Embryonic facial prominence (tissue), 1 donor: ENCODE measurements around the gene ZNF598.
"Not testable (repeated sequence)": the region's sequence is repeated elsewhere in the genome, so short reads cannot be mapped to it uniquely, and the experiment has no call there.

Source experiments
- DNase-seq: peaks from one replicate; pipeline ENCODE4 v3.0.0-alpha.2; 2016; ENCODE audit errors: extremely low spot score

Gene ZNF598

DNA sequence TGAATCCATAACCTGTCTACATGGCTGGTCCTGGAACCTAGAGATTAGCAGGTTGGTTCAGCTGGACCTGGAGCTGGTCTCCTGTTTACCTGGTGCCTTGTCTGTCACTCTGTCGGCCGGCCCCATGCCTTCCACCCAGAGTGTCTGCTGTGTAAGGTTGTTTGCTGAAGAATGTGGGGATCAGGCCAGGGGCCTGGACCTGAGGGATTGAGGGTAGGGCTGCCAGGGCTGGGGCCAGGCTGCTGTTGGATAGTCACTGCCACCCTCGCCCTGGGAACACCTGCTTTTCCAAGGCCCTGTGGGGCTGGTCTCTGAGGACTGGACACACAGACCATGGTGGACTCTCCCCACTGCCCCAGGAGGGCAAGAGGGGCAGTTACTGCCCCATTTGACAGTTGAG lies 18.5 kb upstream of the ZNF598 start:
- no peak for DNase-seq

DNA sequence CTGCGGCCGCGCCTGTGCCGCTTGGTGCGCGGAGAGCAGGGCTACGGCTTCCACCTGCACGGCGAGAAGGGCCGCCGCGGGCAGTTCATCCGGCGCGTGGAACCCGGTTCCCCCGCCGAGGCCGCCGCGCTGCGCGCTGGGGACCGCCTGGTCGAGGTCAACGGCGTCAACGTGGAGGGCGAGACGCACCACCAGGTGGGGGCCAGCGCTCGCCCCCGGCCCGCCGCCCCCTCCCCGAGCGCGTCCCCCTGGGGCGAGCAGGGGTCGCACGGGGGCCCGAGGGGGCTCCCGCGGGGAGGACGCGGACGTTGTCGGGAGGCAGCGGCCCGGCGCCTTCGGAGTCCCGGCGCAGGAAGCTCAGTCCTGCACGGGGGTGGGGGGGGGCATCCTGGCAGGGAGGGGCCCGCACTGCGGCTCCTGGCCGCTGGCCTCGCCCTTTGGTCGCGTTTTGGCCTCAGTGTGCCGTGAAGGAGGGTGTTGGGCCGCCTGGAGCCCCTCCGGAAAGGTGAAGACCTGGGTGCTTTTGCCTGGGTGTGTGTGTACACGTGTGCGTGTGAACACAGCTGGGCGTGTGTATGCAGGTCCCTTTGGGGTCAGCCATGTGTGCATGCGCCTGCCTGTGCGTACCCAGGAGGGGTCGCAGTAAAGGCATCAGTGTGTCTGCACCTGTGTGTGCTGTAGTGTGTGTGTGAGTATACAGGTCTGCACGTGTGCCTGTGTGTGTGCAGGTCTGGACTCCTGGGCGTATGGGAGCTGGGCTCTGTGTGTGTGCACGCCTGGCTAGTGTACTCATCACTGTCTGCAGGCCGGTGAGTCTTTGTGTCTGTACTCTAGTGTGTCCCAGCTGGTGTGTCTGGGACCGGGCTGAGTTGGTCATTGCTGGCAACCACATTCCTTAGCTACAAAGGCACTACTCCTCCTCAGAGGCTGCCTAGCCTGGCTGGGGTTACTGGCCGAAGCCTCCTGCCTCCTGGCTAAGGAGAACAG lies 17.7 kb upstream of the ZNF598 start:
- no peak for DNase-seq

DNA sequence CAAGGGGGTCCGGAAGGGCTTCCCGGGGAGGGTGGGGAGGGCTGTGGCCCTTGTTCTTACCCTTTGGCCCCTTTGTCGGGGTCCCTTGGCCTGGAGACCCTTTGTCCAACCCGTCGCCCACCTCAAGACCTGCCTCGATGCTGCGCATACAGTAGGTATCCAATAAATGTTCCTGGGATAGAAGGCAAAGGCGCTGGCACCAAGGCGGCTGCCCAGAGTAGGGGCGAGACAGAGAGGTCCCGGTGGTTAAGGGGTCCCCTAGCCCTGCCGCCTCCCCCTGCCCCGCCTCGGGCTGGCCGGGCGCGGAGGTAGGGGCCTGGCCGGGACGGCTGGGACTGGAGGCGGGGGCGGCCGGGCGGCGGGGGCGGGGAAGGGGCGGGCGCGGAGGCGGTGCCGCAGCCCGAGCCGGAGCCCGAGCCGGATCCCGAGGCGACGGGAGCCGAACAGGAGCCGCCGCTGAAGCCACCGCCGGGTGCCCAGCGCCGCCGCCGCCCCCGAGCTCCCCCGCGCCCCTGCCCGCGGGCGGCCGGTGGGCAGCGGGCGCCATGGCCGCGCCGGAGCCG lies 16.9 kb upstream of the ZNF598 start, which contains the start of gene NHERF2:
Gene NHERF2, plus strand, starts transcription at position 442 of the 563 bp plus-strand sequence. Its CDS starts 104 bp downstream, at position 546.
- no peak for DNase-seq

DNA sequence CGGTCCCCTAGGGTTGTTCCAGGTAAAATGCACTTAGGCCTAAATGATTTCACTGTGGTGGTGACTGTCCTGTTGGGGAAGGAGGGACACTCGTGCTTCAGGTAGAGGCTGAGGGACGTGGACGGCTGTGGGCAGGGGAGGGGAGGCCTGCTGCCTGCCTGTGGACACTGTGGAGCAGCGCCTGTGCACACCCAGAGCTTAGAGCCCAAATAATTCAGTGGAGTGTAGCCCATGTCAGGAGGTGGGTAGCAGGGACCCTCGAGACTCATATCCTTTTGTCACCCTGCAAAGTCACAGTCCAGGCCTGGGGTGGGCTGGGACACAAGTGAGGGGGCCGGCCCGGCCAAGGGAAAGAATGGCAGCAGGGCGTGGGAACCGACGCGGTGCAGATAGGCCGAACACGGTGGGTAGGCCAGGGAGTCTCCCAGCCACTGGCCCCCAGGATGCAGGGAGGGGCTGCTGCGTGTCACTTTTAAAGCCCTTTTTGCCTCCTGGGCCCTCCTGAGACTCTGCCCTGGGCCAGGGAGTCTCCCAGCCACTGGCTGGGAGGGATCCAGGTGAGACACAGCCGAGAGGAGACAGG lies 16.3 kb upstream of the ZNF598 start:
- no peak for DNase-seq

DNA sequence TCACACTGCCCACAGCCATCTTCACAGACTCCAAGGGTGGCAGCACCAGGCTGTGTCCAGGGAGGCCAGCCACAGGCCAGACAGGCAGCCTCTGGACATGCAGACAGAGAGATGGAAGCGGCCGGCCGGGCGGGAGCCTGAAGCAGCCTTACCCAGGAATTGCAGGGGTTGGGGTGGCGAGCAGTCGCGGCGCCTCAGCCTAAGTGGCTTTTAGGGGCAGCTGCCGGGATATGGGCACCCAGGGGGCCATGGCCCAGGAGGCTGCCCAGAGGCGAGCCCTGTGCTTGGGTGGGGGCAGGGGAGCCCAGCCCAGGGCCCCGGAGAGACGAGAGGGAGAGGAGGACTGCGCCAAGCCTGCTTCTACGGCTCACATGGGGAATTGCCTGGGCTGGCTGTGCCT lies 15.6 kb upstream of the ZNF598 start:
- no peak for DNase-seq

DNA sequence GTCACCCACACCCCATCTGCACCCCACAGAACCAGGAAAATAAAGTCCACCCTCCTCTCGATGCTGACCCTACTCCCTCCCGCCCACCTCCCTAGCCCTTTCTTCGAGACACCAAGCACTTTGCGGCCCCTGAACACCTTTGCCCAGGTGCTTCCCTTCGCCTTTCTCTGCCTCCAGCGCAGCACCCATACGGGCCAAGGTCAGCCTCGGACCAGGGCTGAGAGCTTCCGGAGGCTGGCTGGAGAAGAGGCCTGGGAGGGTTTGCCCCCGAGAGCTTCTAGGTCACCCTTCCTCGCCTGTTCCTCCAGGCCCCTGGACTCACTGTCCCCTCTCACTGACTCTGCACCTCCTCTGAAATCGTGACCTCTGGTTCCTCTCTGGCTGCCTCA lies 14.4 kb upstream of the ZNF598 start:
- no peak for DNase-seq

DNA sequence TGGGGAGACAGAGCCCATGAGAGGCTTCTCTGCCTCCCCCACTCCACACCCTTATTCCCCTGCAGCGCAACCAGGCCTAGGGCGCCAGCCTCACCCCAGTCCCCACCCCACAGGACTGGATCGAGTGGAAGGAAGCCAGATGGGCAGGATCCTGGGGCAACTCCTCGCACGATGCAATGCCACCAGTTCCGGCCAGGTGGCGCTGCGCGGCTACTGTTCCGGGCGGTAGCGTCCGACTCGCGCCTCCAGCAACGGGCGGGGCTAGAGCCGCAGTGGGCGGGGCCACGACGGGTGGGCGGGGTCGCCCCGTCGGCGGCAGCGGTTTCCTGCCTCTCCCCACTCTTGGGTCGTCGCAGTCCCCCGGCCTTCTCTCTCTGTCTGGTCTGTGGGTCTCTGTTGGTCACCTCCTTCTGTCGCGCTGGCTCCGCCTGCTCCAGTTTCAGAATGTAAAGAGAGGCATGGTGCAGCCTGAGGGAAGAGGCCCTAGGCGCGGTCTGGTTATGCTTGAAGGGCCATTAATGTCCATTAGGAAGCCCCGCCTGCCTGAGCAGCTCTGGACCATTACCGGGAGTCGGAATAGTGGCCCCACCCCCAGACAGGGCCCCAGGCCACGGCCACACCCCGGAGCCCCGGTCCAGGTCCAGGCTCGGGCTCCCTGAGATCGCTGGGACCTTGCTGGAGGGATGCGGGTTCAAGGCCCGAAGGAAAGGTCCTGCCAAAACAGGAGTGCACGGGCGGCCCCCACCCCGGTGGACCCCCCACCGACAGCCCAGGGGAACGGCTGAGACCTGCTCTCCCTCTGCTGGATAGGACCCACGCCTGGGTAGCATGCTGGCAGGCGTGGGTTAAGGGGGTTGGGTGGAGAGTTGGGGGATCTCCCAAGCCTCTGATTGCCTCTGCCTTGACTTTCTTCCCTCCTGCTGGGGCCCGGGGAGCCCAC lies 13.7 kb upstream of the ZNF598 start:
- no peak for DNase-seq

DNA sequence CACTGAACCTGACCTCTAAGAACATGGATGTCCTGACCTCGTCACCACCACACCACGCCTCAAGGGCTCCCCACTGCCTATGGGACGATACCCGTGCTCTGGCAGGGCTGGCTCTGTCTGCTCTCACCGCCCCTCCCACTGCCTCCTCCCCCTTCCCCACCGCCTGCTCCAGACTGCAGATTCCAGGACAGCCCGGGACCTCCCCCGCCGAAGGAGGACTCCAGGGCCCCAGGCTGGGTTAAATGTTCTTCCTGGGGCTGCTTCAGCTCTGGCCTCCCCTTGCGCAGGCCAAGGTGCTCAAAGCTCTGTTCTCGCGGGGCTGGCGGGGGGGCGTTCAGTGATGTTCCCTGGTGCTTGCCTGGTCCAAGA lies 13.1 kb upstream of the ZNF598 start:
- no peak for DNase-seq

DNA sequence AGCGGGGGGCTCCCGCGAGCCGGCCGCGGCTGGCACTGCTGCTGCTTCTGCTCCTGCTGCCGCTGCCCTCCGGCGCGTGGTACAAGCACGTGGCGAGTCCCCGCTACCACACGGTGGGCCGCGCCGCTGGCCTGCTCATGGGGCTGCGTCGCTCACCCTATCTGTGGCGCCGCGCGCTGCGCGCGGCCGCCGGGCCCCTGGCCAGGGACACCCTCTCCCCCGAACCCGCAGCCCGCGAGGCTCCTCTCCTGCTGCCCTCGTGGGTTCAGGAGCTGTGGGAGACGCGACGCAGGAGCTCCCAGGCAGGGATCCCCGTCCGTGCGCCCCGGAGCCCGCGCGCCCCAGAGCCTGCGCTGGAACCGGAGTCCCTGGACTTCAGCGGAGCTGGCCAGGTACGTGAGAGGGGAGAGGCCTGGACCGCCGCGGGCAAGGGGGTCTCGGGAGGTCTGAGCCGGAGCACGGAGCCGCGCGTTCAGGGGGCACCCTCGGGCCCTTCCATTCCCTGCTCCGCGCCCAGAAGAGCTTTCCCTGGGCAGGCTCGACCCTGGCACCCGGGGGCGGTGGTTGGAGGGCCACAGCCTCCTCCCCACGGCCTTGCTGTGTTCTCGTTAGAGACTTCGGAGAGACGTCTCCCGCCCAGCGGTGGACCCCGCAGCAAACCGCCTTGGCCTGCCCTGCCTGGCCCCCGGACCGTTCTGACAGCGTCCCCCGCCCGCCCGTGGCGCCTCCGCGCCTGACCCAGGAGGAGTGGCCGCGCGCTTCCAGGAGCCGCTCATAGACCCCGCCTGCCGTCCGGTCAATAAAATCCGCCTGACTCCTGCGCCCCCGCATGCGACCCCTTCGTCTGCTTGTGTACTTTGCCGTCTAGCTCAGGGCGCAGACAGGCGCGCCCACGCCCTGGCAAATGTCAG lies 10.6 kb upstream of the ZNF598 start:
- DNase-seq = no peak

DNA sequence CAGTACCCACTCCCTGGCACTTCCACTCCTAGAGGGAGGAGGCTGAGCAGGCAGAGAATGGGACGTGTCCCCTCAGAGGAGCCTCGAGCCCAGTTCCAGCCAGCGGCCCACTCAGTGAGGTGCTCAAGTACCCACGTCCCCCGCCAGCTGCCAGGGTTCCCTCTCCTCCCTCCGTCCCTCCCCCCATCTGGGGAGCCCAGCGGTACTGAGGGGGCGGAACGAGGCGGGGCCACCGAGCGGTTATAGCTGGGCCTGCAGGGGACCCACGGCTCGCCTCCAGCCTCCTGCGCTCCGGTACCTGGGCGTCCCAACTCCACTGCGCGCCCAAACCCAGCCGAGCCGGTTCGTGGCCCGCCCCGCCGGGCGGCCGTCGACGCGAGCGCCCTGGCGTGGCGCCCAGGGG lies 9.9 kb upstream of the ZNF598 start, which contains the start of gene NPW:
Gene NPW, plus strand, starts transcription at position 268 of the 403 bp plus-strand sequence.
- DNase-seq = no peak

DNA sequence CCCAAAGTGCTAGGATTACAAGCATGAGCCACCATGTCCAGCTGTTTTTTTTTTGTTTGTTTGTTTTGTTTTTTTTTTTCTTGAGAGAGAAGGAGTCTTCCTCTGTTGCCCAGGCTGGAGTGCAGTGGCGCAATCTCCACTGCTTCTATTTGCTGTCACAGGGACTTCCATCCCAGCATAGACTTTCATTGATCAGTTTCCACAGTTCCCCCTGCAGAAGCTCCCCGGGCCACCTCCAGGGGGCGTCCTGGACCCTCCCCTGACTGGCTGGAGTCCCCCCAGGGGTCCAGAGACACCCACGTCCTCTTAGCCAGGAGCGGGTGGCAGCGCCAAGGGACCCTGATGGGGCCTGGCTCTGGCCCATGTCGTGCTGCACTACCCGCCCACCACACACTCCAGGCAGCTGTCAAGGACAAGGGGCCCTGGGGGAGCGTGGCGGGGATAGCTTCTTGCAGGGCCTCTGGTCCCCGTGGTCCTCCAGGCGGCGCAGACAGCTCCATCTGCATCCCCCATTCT lies 6.8 kb upstream of the ZNF598 start:
- no peak for DNase-seq

DNA sequence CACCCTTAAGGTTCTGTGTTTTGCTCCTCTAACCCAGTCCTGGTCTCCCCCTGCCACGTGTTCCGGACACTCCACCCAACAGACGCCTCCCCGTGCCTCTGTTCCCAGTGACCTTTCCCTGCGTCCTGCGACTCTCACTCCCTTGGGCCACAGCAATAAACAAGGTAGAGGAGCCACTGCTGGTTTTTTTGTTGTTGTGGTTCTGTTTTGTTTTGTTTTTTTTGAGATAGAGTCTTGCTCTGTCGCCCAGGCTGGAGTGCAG lies 6.3 kb upstream of the ZNF598 start:
- DNase-seq = no peak

DNA sequence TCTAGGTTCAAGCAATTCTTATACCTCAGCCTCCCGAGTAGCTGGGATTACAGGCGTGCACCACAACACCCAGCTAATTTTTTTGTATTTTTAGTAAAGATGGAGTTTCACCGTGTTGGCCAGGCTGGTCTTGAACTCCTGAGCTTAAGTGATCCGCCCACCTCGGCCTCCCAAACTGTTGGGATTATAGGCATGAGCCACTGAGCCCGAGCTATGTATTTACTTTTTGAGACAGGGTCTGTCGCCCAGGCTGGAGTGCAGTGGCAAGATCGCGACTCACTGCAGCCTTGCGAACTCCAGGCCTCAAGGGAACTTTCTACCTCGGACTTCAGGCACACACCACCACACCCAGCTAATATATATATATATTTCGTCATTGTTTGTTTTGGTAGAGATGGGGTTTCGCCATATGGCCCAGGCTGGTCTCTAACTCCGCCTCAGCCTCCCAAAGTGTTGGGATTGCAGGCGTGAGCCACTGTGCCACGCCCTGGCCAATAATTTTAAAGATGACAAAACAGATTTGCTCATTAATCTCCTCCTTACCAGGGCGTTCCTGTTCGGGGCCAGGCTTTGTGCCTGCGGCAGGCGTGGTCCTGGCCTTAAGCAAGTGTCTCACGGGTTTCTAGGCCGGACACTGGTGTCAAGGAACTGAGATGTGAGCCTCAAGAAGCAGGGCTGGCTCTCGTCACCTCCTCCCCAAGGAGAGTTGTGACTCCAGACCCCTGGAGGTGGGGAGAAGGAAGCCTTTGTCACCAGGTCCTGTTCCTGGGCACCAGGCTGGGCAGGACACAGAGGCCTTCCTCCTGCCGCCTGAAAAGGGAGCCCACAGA lies 5.7 kb upstream of the ZNF598 start:
- DNase-seq = no peak

DNA sequence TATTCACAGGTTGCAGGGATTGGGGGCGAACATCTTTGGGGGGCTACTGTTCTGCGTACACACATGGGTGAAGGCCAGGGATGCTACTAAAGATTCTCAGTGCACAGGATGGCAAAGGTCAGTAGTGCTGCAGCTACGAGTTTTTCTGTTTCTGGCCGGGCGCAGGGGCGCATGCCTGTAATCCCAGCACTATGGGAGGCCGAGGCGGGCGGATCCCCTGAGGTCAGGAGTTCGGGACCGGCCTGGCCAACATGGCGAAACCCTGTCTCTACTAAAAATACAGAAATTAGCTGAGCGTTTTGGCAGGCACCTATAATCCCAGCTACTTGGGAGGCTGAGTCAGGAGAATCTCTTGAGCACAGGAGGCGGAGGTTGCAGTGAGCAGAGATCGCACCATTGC lies 3.9 kb upstream of the ZNF598 start:
- DNase-seq = no peak

DNA sequence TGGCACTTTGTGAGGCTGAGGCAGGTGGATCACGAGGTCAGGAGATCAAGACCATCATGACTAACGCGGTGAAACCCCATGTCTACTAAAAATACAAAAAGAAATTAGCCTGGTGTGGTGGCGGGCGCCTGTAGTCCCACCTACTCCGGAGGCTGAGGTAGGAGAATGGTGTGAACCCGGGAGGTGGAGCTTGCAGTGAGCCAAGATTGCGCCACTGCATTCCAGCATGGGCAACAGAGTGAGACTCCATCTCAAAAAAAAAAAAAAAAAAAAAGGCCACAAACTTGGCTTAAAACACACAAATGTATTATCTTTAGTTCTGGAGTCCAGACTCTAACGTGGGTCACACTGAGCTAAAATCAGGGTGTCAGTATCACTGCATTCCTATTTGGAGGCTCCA lies 2.1 kb upstream of the ZNF598 start:
- DNase-seq = not testable (repeated sequence)

DNA sequence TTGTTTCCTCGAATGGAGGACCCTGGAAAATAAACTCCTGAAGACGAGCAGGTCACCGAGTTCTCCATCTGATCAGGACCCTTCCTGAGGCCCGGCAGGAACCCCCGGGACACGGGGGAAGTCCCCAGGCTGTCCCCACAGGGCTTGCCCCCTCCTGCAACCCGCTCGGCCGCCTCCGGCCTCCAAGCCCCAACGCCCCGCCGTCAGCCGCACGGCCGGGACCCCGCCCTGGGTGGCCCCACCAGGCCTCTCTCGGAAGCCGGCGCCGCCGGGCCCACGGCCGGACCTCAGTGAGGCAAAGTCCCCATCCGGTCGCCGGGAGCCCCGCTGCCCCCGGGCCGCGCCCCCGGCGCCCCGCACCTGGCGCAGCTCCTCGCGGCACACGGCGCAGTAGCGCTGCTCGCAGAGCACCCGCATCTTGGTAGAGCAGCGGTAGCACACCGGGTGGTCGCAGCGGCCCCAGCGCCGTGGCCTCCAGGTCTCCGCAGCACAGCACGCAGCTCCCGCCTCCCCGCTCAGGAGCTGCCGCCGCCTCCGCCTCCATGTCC lies 383 bp downstream of the ZNF598 start:
- DNase-seq = no peak

DNA sequence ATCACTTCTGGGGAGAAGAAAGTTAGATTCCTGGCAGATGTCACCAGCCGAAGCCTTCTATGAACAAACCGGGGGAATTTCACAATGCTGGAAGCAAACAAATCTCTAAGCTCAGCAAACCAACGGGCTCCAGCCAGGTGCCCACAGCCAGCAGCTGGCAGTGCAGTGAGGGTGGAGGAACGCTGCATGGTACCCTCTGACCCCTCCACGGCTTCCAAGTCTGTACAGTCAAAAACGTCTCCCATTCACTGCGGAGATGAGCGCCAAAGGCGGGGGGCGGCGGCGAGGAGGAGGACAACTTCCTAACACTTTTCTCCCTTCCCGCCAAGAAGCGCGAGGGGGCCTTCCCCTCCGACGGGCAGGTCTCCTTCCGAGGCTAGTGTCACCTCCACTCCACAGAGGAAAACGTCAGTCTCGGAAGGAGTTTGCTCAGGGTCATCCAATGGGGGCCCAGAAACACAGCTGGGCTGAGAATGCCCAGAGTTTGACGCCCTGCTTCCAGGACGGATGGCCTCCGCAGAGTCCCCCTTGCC lies 924 bp downstream of the ZNF598 start:
- no peak for DNase-seq

DNA sequence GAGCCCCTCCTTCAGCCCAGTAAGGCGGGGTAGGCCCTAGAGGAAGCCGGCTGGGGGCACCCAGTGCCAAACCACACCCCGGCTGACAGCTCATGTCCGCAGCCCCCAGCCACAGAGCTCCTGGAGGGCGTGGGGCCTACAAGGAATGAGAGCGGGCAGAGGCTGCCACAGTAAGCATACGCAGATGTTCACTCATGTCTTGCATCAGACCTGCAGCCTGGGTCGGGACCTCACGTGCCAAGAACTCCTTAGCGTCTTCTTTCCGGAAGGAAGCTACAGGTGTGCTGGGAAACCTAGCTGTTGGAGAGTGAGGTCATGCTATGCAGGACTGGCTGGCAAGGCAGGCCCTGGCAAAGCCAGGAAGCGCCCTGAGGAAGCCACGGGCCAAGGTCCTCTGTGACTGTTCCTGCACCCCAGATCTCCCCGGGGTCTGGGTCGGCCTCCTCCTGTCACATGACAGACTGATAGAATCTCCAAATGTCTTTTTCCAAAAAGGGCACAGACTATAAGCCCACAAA lies 1.6 kb downstream of the ZNF598 start:
- DNase-seq = no peak
